GM19025 (cell line): ENCODE data around the gene RWDD4.

Experiments used
- ATAC-seq: cut with Tn5 transposase; IDR thresholded peaks from one replicate; pipeline ENCODE4 v1.9.1; 2021; ENCODE audit warnings: mild to moderate bottlenecking, low read depth, moderate library complexity; ENCODE audit not compliant: unreplicated experiment

Gene RWDD4

GRCh38 chr4:183607894-183608293 is 51.1 kb downstream of the RWDD4 start:
- no peak for ATAC-seq

GRCh38 chr4:183602557-183603027 is 56.4 kb downstream of the RWDD4 start:
- ATAC-seq = no peak

GRCh38 chr4:183601381-183601780 is 57.6 kb downstream of the RWDD4 start:
- no peak for ATAC-seq

GRCh38 chr4:183600189-183600685 is 58.7 kb downstream of the RWDD4 start:
- no peak for ATAC-seq

- peak; percentile 78 for ATAC-seq
These were observed 59.3 kb downstream of the RWDD4 start for GRCh38 chr4:183599690-183600089.

- peak; percentile 29 for ATAC-seq
These were observed 59.7 kb downstream of the RWDD4 start for GRCh38 chr4:183599284-183599683.

- no peak for ATAC-seq
These were observed 62.8 kb downstream of the RWDD4 start for GRCh38 chr4:183596067-183596757.

GRCh38 chr4:183594823-183595222 is 64.2 kb downstream of the RWDD4 start:
- ATAC-seq = no peak

- no peak for ATAC-seq
These were observed 67.7 kb downstream of the RWDD4 start for GRCh38 chr4:183591301-183591700.
